K562 (cell line): Measurements from ENCODE around the gene FAM81B. TPM values are rescaled to one million over a fixed set of nuclear protein-coding genes. Genes with fewer than 3 reads are reported as not detected.
A peak's percentile ranks its signal among the peaks of the same experiment; 100 is the strongest.

ENCODE experiments used
- DNMT1 ChIP-seq: fragments of 450-650 bp; IDR thresholded peaks from 2 replicates; pipeline ENCODE4 v1.6.1; 2016; ENCODE audit warnings: antibody characterized with exemption, mild to moderate bottlenecking
- ESRRA ChIP-seq: fragments of 450-650 bp; IDR thresholded peaks from 2 replicates; pipeline ENCODE4 v1.6.1; 2014; ENCODE audit warnings: low read depth, mild to moderate bottlenecking, moderate library complexity, borderline replicate concordance
- ESRRB ChIP-seq: fragments of 250-450 bp; sonication (Bioruptor Pico); IDR thresholded peaks from 2 replicates; pipeline ENCODE4 v1.5.0; 2020; ENCODE audit warnings: mild to moderate bottlenecking, moderate library complexity, borderline replicate concordance
- ETV6 ChIP-seq, 3 experiments: fragments of 150-350 bp in 1 of 3; sonication (generic) in 1 of 3; formaldehyde crosslinking in 1 of 3; IDR thresholded peaks; 2 replicates each; pipeline versions ENCODE4 v1.6.1 to v1.8.0; 2014 to 2022; ENCODE audit warnings: borderline replicate concordance in 2 of 3, low read depth in 2 of 3, antibody characterized with exemption in 1 of 3, low read length in 1 of 3, mild to moderate bottlenecking in 1 of 3, missing genetic modification reagents in 1 of 3
- MAFF ChIP-seq: IDR thresholded peaks from 2 replicates; pipeline ENCODE4 v1.6.1; 2012; ENCODE audit warnings: low read length, improper control_type of control experiment
- NFXL1 ChIP-seq: fragments of 450-650 bp; formaldehyde crosslinking; IDR thresholded peaks from 2 replicates; pipeline ENCODE4 v1.4.0; 2021; ENCODE audit warnings: mild to moderate bottlenecking
- NR2C1 ChIP-seq, 2 experiments: fragments of 450-650 bp; IDR thresholded peaks; 2 replicates each; pipeline ENCODE4 v1.6.1; 2017; ENCODE audit warnings: mild to moderate bottlenecking in 2 of 2, antibody characterized with exemption in 1 of 2, inconsistent platforms in 1 of 2, missing compliant biosample characterization in 1 of 2, missing genetic modification characterization in 1 of 2
- RFX5 ChIP-seq: IDR thresholded peaks from 2 replicates; pipeline ENCODE4 v1.6.1; 2011; ENCODE audit warnings: low read depth, mild to moderate bottlenecking, improper control_type of control experiment, low read length
- polyA plus RNA-seq, 8 experiments: library from polyadenylated mRNA; depleted of rRNA in 4 of 8; stranded (reverse) in 5 of 8; unstranded in 3 of 8; fragments of >200 nt; fragmentation: Nextera tagmentation in 2 of 8; fragmentation: Illumina TruSeq in 1 of 8; extraction: Ambion mirVana in 2 of 8; extraction: Trizol in 1 of 8; gene quantifications; 2 replicates each; pipeline versions ENCODE4 v1.2.1 to v1.2.3, GENCODE V29; 2011 to 2014; ENCODE audit warnings: inconsistent platforms in 1 of 8, missing spikeins in 1 of 8
- total RNA-seq, 7 experiments: library from RNA; depleted of rRNA in 6 of 7; stranded (reverse); fragments of >200 nt in 6 of 7; fragmentation: Illumina TruSeq in 2 of 7; extraction: Trizol in 2 of 7; gene quantifications; 2 replicates each; pipeline versions ENCODE4 v1.2.1 to v1.2.3, GENCODE V29; 2011 to 2021; ENCODE audit warnings: low replicate concordance in 1 of 7
- TF ChIP-seq, protein P1 (sequence below): sonication (generic); formaldehyde crosslinking; IDR thresholded peaks from 2 replicates; pipeline ENCODE4 v1.8.0; 2022; ENCODE audit warnings: mild to moderate bottlenecking, missing genetic modification reagents

Gene FAM81B
- total and polyA plus RNA-seq, 9 of the 15 experiments (the other 6 are each of a cell fraction or from before 2014, with no cell fraction given) = 0.08 to 0.64 (median 0.25) TPM; not detected in 2

DNA sequence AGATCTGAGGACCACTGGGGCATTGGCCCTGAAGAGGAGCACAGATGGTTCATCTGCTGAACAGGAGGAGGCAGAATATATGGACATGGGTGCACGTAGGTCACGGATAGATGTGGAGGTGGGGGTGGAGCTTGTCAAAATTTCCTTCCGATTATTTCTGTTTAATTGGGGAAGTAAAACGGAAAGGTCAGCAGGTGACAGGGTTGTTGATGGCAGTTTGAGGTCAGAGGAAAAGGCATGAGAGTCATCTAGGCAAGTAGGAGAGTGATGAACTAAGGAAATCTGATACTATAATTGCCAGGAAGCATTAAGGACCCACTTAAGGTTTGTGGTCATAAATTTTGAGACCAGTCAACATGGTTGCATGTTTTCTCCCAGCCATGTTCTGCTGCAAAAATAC lies 8.4 kb upstream of the FAM81B start (continued):
- TF ChIP-seq, protein P1, sequence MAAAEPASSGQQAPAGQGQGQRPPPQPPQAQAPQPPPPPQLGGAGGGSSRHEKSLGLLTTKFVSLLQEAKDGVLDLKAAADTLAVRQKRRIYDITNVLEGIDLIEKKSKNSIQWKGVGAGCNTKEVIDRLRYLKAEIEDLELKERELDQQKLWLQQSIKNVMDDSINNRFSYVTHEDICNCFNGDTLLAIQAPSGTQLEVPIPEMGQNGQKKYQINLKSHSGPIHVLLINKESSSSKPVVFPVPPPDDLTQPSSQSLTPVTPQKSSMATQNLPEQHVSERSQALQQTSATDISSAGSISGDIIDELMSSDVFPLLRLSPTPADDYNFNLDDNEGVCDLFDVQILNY (CRISPR knock-in tag) = no peak
- TF ChIP-seq MAFF (no peak), RFX5 (no peak), ETV6 (IDR thresholded peaks at IDR 0.05; ENCODE audit: borderline replicate concordance in 1 of 2, low read depth in 2 of 2, low read length in 1 of 2) (0 out of 4 replicates have a peak, but pooled peaks of 1 of the 2 experiments have one; percentile 24), ETV6 (CRISPR knock-in tag; IDR thresholded peaks at IDR 0.05; ENCODE audit: borderline replicate concordance) (no peak), NFXL1 (CRISPR knock-in tag) (no peak), ESRRA (peak; percentile 54; the same call in 1 of the 2 replicates), NR2C1 (IDR thresholded peaks at IDR 0.05) (no peak), NR2C1 (tag; IDR thresholded peaks at IDR 0.05) (peak; percentile 27; the same call in 1 of the 2 replicates), ESRRB (CRISPR knock-in tag) (no peak), DNMT1 (no peak)
